HL-60 (cell line): ENCODE measurements around the gene CHMP4A.
"Not testable (repeated sequence)": the region's sequence is repeated elsewhere in the genome, so short reads cannot be mapped to it uniquely, and the experiment has no call there.

Experiments
- DNase-seq, 2 experiments: peaks; one replicate each; pipeline ENCODE4 v3.0.0-alpha.2; 2010 to 2020; ENCODE audit warnings: low read depth in 1 of 2, low spot score in 1 of 2
- H3K27ac ChIP-seq: fragments of 250-450 bp; sonication (Bioruptor Pico); replicated peaks from 2 replicates; pipeline ENCODE4 v1.5.1; 2020; ENCODE audit warnings: mild to moderate bottlenecking, moderate library complexity
- H3K27me3 ChIP-seq: fragments of 250-450 bp; sonication (Bioruptor Pico); 2 replicates; pipeline ENCODE4 v1.5.1; 2021; ENCODE audit warnings: mild to moderate bottlenecking, moderate library complexity; ENCODE audit not compliant: insufficient read depth, poor library complexity, severe bottlenecking
- H3K4me3 ChIP-seq: replicated peaks from 2 replicates; pipeline ENCODE4 v1.5.1; 2011; ENCODE audit warnings: mild to moderate bottlenecking, control low read depth, low read length; ENCODE audit not compliant: insufficient read depth
- CTCF ChIP-seq: IDR thresholded peaks from one replicate; pipeline ENCODE4 v1.5.1; 2011; ENCODE audit warnings: low read length, control low read depth, inconsistent platforms; ENCODE audit not compliant: insufficient read depth
- GABPA ChIP-seq: IDR thresholded peaks from 2 replicates; pipeline ENCODE4 v1.6.1; 2012; ENCODE audit warnings: low read depth
- POLR2AphosphoS5 ChIP-seq: IDR thresholded peaks from 2 replicates; pipeline ENCODE4 v1.6.1; 2012; ENCODE audit warnings: low read depth
- REST ChIP-seq: IDR thresholded peaks from 2 replicates; pipeline ENCODE4 v1.6.1; 2012; ENCODE audit warnings: low read depth; ENCODE audit not compliant: insufficient replicate concordance
- SPI1 ChIP-seq: IDR thresholded peaks from 2 replicates; pipeline ENCODE4 v1.6.1; 2012; ENCODE audit warnings: low read depth, mild to moderate bottlenecking, borderline replicate concordance

Gene CHMP4A

GRCh38 chr14:24219080-24219479 lies 5.8 kb upstream of the CHMP4A start:
- H3K27ac ChIP-seq: no peak overlapping the region
- TF ChIP-seq POLR2AphosphoS5: no peak
- no peak for TF ChIP-seq REST
- TF ChIP-seq CTCF: no peak
- TF ChIP-seq GABPA: no peak
- TF ChIP-seq SPI1: no peak
- no peak overlapping the region for H3K4me3 ChIP-seq
- no peaks in the 10 kb centered on the region for H3K27me3 ChIP-seq
- DNase-seq: no peak

GRCh38 chr14:24216876-24217275 lies 3.6 kb upstream of the CHMP4A start:
- not testable (repeated sequence) for H3K4me3 ChIP-seq, DNase-seq, H3K27ac ChIP-seq, H3K27me3 ChIP-seq

- no peaks in the 10 kb centered on the region for H3K27me3 ChIP-seq
- DNase-seq: no peak
- no peak overlapping the region; the same call in 1 of the 2 replicates for H3K27ac ChIP-seq
- H3K4me3 ChIP-seq: peak overlapping the region; percentile 93; the same call in 1 of the 2 replicates
- TF ChIP-seq REST: no peak
- TF ChIP-seq SPI1: no peak
- no peak for TF ChIP-seq POLR2AphosphoS5
- no peak for TF ChIP-seq CTCF
- no peak for TF ChIP-seq GABPA
These were observed 3.0 kb upstream of the CHMP4A start for GRCh38 chr14:24216345-24216699.

- peak within 1 kb of the TSS; percentile 93 for H3K4me3 ChIP-seq
- TF ChIP-seq CTCF (peak; percentile 10), POLR2AphosphoS5 (peak; percentile 95), GABPA (no peak), REST (no peak), SPI1 (peak; percentile 7; the same call in 1 of the 2 replicates)
These were observed 2.4 kb upstream of the CHMP4A start, which contains the start of gene MDP1 for GRCh38 chr14:24215495-24216344. Gene MDP1 (minus strand): TSS chr14:24216066. CDS start chr14:24215955, 111 bp downstream.

More at GRCh38 chr14:24215495-24216344, 2.4 kb upstream of the CHMP4A start, which contains the start of gene MDP1:
- peak; percentile 94 for DNase-seq
- Histone ChIP-seq H3K27me3 (no peaks in the 10 kb centered on the region), H3K27ac (peak within 1 kb of the TSS; percentile 72)
